DMS 273 treated with DMSO at 0.1 percent for 48 hours (cell line): ENCODE measurements around the gene CECR2.
A peak's percentile ranks its signal among the peaks of the same experiment; 100 is the strongest.

Experiments
- DNase-seq: peaks from one replicate; lab custom pipeline; 2025; lab: John Stamatoyannopoulos, UW

CECR2 gene

GRCh38 chr22:17369439-17370025 lies at the start of gene CECR2:
Gene CECR2, plus strand, starts transcription at chr22:17369460. Its CDS starts 324 bp downstream, at chr22:17369784.
- DNase-seq: peak; percentile 8

GRCh38 chr22:17319546-17319945 lies 49.7 kb upstream of the CECR2 start:
- no peak for DNase-seq

DNA sequence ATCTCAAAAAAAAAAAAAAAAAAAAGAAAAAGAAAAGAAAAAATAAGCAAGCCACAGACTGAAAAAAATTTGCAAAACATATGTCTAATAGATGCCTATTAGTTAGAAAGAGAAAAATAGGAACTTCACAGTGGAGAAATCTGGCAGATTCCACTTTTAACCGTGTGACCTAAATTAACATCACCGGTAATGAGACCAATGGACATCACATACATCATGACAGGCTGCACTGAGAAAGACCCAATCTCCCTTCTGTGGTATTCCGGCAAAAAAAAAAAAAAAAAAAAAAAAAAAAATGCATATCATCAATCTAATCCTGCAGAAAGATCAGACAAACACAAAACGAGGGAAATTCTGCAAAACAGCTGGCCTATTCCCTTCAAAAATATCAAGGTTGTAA lies 46.7 kb upstream of the CECR2 start:
- DNase-seq: no peak

GRCh38 chr22:17331690-17332089 lies 37.6 kb upstream of the CECR2 start:
- DNase-seq: no peak

GRCh38 chr22:17332109-17332800 lies 37.0 kb upstream of the CECR2 start:
- DNase-seq: no peak

- no peak for DNase-seq
Measured at GRCh38 chr22:17334059-17334458, 35.2 kb upstream of the CECR2 start.

- no peak for DNase-seq
Measured at GRCh38 chr22:17334983-17335382, 34.3 kb upstream of the CECR2 start.

- DNase-seq: no peak
Measured at GRCh38 chr22:17336061-17336460, 33.2 kb upstream of the CECR2 start.

DNA sequence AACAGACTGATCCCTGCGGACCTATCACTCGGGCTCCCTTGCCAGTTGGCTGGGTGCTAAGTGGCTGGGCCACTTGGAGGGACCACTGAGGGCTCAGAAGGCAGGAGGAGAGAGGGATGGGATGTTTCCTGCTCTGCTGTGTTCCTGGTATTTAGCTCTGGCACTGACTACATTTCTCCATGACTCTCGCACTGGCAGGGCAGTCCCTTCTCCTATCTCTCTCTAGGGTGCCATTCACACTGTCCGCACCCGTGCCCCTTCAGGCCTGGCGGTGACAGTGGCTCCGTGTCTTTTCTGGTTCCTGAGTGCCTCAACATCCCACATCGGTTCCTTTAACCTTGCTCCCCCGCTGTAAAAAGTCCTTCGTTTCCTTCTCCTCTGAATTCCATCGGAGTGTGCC lies 31.6 kb upstream of the CECR2 start:
- no peak for DNase-seq

DNA sequence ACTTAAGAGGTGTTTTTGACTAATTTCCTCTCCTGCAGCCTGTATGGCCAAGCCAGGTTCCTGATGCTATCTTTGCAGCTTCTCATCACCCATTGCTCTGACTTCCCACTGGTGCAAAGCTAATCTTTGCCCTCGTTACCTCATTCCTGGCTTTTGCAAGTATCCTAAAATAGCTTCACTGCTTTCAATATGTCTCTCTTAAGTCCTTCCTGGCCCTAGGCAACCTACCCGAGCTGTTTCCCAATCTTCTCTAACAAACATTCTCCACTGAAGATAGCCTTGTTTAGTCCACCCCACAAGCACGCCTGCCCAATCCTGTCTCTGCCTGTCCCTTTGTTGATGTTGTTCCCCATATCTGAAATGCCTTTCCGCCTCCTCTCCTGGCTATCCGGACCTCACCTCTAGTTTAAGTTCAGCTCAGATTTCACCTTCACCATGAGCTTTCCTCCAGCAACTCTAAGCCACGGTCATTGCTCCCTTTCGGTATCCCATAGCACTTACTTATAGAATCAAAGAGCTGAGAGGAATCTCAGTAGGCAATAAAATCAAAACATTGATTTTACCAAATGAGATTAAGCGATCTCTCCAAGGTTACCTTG lies 30.1 kb upstream of the CECR2 start:
- DNase-seq: no peak

GRCh38 chr22:17342361-17342760 lies 26.9 kb upstream of the CECR2 start:
- DNase-seq: no peak

DNA sequence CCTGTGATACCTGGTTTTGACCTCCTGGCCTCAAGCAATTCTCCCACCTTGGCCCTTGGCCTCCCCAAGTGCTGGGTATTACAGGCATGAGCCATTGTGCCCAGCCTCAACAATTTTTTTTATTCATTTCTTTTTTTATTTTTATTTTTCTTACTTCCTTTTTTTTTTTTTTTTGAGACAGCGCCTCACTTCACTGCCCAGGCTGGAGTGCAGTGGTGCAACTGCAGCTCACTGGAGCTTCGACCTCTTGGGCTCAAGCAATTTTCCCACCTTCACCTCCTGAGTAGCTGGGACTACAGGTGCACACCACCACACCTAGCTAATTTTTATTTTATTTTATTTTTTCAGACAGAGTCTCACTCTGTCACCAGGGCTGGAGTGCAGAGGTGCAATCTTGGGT lies 25.5 kb upstream of the CECR2 start:
- no peak for DNase-seq

DNA sequence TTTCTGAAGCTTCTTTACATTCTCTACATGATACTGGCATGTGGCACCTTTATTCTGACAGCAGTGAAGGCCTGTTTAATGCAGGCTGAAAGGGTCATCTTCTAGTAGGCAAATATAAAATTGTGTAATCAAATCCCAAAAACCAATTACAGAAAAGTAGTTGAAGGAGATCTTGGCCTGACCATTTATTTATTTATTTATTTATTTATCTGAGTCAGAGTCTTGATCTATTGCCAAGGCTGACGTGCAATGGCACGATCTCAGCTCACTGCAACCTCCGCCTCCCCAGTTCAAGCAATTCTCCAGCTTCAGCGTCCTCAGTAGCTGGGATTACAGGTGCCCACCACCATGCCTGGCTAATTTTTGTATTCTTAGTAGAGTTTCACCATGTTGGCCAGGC lies 22.7 kb upstream of the CECR2 start:
- DNase-seq: no peak

- DNase-seq: no peak
Measured at GRCh38 chr22:17347724-17348123, 21.5 kb upstream of the CECR2 start.

- no peak for DNase-seq
Measured at GRCh38 chr22:17348464-17349103, 20.7 kb upstream of the CECR2 start.

DNA sequence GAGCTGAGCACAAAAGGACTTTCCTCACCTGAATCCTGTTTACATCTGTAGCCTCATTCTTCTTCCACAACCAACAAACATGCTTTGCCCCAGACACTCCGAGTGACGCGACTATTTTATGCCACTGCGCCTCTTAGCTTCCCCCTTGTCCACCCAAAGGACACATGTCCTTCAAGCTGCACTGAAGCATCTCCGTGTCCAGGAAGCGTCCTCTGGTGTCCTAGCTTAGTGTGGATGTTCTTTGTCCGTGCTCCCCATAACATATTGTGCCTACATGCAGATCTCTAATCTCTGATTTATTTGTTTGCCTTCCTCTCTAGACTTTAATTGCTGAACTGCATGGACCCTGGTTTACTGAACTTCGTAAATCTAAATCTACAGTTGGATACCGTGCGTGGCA lies 20.1 kb upstream of the CECR2 start:
- DNase-seq: no peak

DNA sequence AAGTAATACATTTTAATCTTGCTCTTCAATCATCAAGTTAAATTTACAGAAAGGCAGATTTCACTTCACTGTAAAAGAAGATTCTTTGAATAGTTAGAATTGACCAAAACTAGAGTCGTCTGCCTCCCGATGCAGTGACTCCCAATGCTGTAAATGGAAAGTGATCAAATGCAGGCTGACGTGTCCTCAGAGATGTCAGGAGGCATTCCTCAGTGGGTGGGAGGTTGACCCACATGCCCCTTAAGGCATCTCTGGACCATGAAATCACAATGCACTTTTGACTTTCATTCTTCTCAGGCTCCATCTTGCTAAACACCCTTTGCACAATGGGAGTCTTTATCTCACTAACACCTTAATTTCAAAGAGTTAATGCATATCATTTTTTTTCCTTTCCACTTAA lies 19.0 kb upstream of the CECR2 start:
- no peak for DNase-seq

DNA sequence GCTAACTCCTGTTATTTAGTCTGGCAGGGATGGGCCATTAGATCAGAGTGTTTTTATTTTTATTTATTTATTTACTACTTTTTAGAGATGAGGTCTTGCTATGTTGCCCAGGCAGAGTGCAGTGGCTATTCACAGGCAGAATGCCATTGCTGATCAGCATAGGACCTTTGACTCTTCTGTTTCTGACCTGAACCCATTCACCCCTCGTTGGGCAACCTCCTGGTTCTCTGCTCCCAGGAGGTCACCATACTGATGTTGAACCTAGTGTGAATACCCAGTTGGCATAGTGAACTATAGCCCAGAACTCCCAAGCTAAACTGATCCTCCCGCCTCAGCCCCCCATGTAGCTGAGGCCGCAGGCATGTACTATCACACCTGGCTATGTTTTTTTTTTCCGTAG lies 16.5 kb upstream of the CECR2 start:
- no peak for DNase-seq

- no peak for DNase-seq
Measured at GRCh38 chr22:17357688-17358087, 11.6 kb upstream of the CECR2 start.

DNA sequence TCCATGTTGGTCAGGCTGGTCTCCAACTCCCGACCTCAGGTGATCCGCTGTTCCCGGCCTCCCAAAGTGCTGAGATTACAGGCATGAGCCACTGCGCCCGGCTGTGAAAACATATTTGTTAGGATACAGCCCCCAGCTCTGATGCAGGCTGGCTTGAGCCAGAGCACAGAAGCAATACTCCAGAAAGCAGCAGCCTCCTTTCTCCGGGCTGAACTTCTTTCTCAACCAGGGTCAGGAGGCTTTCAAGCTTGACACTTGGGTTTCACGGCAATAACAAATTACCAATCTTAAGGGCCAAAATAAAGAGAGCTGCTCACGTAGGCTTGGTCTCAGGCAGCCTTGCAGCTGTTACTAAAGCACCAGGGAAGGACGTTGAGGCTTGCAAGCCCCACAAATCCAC lies 10.8 kb upstream of the CECR2 start:
- no peak for DNase-seq

GRCh38 chr22:17359501-17359900 lies 9.8 kb upstream of the CECR2 start:
- no peak for DNase-seq

DNA sequence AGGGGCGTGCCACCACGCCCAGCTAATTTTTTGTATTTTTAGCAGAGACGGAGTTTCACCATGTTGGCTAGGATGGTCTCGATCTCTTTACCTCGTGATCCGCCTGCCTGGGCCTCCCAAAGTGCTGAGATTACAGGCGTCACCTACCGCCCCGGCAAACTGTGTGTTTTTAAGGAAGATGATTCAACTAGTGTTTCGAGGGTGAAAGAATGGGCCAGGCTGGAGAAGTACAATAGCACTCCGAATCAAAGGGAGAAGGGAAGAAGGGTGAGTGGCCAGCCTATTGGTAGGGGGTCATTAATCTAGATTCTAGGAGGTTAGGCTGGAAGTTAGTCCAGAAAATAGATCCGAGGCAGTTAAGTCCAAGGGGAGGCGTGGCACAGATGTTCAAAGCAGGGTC lies 2.9 kb upstream of the CECR2 start:
- DNase-seq: no peak

DNA sequence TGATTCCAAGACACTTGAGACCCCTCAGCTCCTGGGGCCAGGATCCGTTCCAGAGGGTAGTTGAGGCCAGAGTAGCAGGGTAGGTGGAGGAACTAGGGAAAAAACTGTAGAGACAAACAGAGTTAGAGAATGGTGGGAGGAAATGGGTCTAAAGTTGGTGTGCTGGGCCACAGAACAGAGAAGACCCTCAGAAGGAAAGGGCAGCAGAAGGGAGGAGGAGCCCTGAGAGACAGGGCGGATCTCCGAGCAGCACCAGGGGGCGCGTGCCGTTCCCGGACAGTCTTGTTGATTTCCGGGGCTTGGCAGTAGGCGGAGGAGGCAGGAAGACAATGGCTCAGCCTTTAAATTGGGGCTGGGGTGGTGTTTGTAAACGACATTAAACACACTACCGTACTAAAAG lies 2.4 kb upstream of the CECR2 start:
- no peak for DNase-seq
